K562 (cell line): Measurements from ENCODE around the gene TBPL2. TPM values are rescaled to one million over a fixed set of nuclear protein-coding genes. Genes with fewer than 3 reads are reported as not detected.

Experiments used
- CBFA2T2 ChIP-seq: fragments of 450-650 bp; conservative IDR thresholded peaks from 2 replicates; pipeline ENCODE4 v1.6.1; 2017; ENCODE audit warnings: mild to moderate bottlenecking
- CBX1 ChIP-seq: sonication (generic); IDR thresholded peaks from 2 replicates; pipeline ENCODE4 v1.6.1; 2016; ENCODE audit warnings: antibody characterized with exemption, low read depth, mild to moderate bottlenecking
- E2F6 ChIP-seq, 2 experiments: IDR thresholded peaks; 2 replicates each; pipeline ENCODE4 v1.6.1; 2011; ENCODE audit warnings: borderline replicate concordance in 1 of 2, control low read depth in 1 of 2, low read depth in 1 of 2, low read length in 1 of 2, mild to moderate bottlenecking in 1 of 2, mixed read lengths in 1 of 2, moderate library complexity in 1 of 2; ENCODE audit not compliant: insufficient read depth in 1 of 2, insufficient read length in 1 of 2, poor library complexity in 1 of 2, severe bottlenecking in 1 of 2; ENCODE audit errors: extremely low read depth in 1 of 2
- FOXO4 ChIP-seq: fragments of 450-650 bp; formaldehyde crosslinking; IDR thresholded peaks from 2 replicates; pipeline ENCODE4 v1.4.0; 2020; ENCODE audit warnings: mild to moderate bottlenecking, moderate library complexity
- HMG20B ChIP-seq: fragments of 250-450 bp; sonication (Bioruptor Pico); IDR thresholded peaks from 2 replicates; pipeline ENCODE4 v1.5.0; 2021; ENCODE audit warnings: mild to moderate bottlenecking
- IFI16 ChIP-seq: fragments of 250-450 bp; sonication (Bioruptor Pico); IDR thresholded peaks from 2 replicates; pipeline ENCODE4 v2.1.2; 2022; ENCODE audit warnings: mild to moderate bottlenecking, inconsistent platforms
- KLF13 ChIP-seq: fragments of 450-650 bp; IDR thresholded peaks from 2 replicates; pipeline ENCODE4 v1.6.1; 2016; ENCODE audit warnings: missing genetic modification characterization, low read depth, mild to moderate bottlenecking, missing compliant biosample characterization, moderate library complexity, borderline replicate concordance
- MXD1 ChIP-seq: fragments of 250-450 bp; sonication (Bioruptor Pico); IDR thresholded peaks from 2 replicates; pipeline ENCODE4 v1.8.0; 2021; ENCODE audit warnings: borderline replicate concordance, mild to moderate bottlenecking, moderate library complexity; ENCODE audit not compliant: poor library complexity, severe bottlenecking
- MYC ChIP-seq, 2 experiments: fragments of 250-450 bp in 1 of 2; sonication (Bioruptor Pico) in 1 of 2; IDR thresholded peaks; 2 replicates each; pipeline versions ENCODE4 v1.5.1 to v1.6.1; 2012 to 2021; ENCODE audit warnings: low read depth in 2 of 2, borderline replicate concordance in 1 of 2, improper control_type of control experiment in 1 of 2, low read length in 1 of 2, mild to moderate bottlenecking in 1 of 2, moderate library complexity in 1 of 2
- NFIC ChIP-seq: fragments of 450-650 bp; IDR thresholded peaks from 2 replicates; pipeline ENCODE4 v1.6.1; 2017; ENCODE audit warnings: mild to moderate bottlenecking, inconsistent platforms
- NR1H2 ChIP-seq: sonication (generic); formaldehyde crosslinking; IDR thresholded peaks from 2 replicates; pipeline ENCODE4 v1.4.0; 2020; ENCODE audit warnings: mild to moderate bottlenecking, missing genetic modification reagents
- PHF20 ChIP-seq: fragments of 450-650 bp; IDR thresholded peaks from 2 replicates; pipeline ENCODE4 v1.6.1; 2018; ENCODE audit not compliant: partially characterized antibody
- PRMT5 ChIP-seq: sonication (generic); formaldehyde crosslinking; IDR thresholded peaks from 2 replicates; pipeline ENCODE4 v1.5.0; 2020; ENCODE audit warnings: missing genetic modification reagents
- RB1 ChIP-seq: fragments of 450-650 bp; IDR thresholded peaks from 2 replicates; pipeline ENCODE4 v1.6.1; 2017; ENCODE audit warnings: low read depth, mild to moderate bottlenecking
- SAP30 ChIP-seq: fragments of 200-600 bp; sonication (generic); IDR thresholded peaks from 2 replicates; pipeline ENCODE4 v1.6.1; 2012; ENCODE audit warnings: borderline replicate concordance, low read depth, mild to moderate bottlenecking, moderate library complexity, low read length, control low read depth, inconsistent platforms; ENCODE audit not compliant: insufficient read depth, poor library complexity, severe bottlenecking
- SMARCE1 ChIP-seq: fragments of 450-650 bp; IDR thresholded peaks from 2 replicates; pipeline ENCODE4 v1.7.1; 2016; ENCODE audit warnings: mild to moderate bottlenecking
- TEAD1 ChIP-seq, 2 experiments: fragments of 450-650 bp in 1 of 2; sonication (generic) in 1 of 2; formaldehyde crosslinking; IDR thresholded peaks; 2 replicates each; pipeline versions ENCODE4 v1.4.0 to v1.8.0; 2020 to 2022; ENCODE audit warnings: mild to moderate bottlenecking in 2 of 2, missing genetic modification reagents in 1 of 2
- VEZF1 ChIP-seq: fragments of 200-800 bp; sonication (Bioruptor generic); IDR thresholded peaks from 2 replicates; pipeline ENCODE4 v1.6.1; 2017; ENCODE audit warnings: missing genetic modification characterization, missing compliant biosample characterization
- ZBTB7A ChIP-seq: IDR thresholded peaks from 2 replicates; pipeline ENCODE4 v1.6.1; 2011; ENCODE audit warnings: low read depth, mild to moderate bottlenecking, low read length, moderate library complexity, borderline replicate concordance; ENCODE audit not compliant: control insufficient read depth
- polyA plus RNA-seq, 8 experiments: library from polyadenylated mRNA; depleted of rRNA in 4 of 8; stranded (reverse) in 5 of 8; unstranded in 3 of 8; fragments of >200 nt; fragmentation: Nextera tagmentation in 2 of 8; fragmentation: Illumina TruSeq in 1 of 8; extraction: Ambion mirVana in 2 of 8; extraction: Trizol in 1 of 8; gene quantifications; 2 replicates each; pipeline versions ENCODE4 v1.2.1 to v1.2.3, GENCODE V29; 2011 to 2014; ENCODE audit warnings: inconsistent platforms in 1 of 8, missing spikeins in 1 of 8
- total RNA-seq, 7 experiments: library from RNA; depleted of rRNA in 6 of 7; stranded (reverse); fragments of >200 nt in 6 of 7; fragmentation: Illumina TruSeq in 2 of 7; extraction: Trizol in 2 of 7; gene quantifications; 2 replicates each; pipeline versions ENCODE4 v1.2.1 to v1.2.3, GENCODE V29; 2011 to 2021; ENCODE audit warnings: low replicate concordance in 1 of 7
- TF ChIP-seq, protein P1 (sequence below): sonication (generic); formaldehyde crosslinking; IDR thresholded peaks from 2 replicates; pipeline ENCODE4 v1.5.0; 2020; ENCODE audit warnings: missing genetic modification reagents

Gene TBPL2
- total and polyA plus RNA-seq, 9 of the 15 experiments (the other 6 are each of a cell fraction or from before 2014, with no cell fraction given): not detected

GRCh38 chr14:55411426-55412389 lies 28.7 kb downstream of the TBPL2 start, which contains the start of gene ATG14 (continued):
- TF ChIP-seq, protein P1, sequence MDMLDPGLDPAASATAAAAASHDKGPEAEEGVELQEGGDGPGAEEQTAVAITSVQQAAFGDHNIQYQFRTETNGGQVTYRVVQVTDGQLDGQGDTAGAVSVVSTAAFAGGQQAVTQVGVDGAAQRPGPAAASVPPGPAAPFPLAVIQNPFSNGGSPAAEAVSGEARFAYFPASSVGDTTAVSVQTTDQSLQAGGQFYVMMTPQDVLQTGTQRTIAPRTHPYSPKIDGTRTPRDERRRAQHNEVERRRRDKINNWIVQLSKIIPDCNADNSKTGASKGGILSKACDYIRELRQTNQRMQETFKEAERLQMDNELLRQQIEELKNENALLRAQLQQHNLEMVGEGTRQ: peak; percentile 95
- peak; percentile 98 for TF ChIP-seq ZBTB7A
- TF ChIP-seq CBX1: peak; percentile 23; the same call in 1 of the 2 replicates
- TF ChIP-seq SMARCE1: no peak
- TF ChIP-seq SAP30: peak; percentile 95
- TF ChIP-seq CBFA2T2: peak; percentile 60
- TF ChIP-seq FOXO4: no peak
- peak; percentile 84 for TF ChIP-seq MYC (IDR thresholded peaks at IDR 0.05; ENCODE audit: low read depth, low read length)
- TF ChIP-seq MYC (CRISPR knock-in tag; IDR thresholded peaks at IDR 0.05; ENCODE audit: borderline replicate concordance, low read depth): no peak
- 0 out of 4 replicates have a peak, but pooled peaks of 1 of the 2 experiments have one; percentile 30 for TF ChIP-seq TEAD1 (CRISPR knock-in tag; IDR thresholded peaks at IDR 0.05)
- no peak for TF ChIP-seq PRMT5 (CRISPR knock-in tag)
- peak; percentile 98 for TF ChIP-seq VEZF1 (CRISPR knock-in tag)
- peak; percentile 44 to 82 for TF ChIP-seq E2F6 (IDR thresholded peaks at IDR 0.05; ENCODE audit: borderline replicate concordance in 1 of 2, extremely low read depth in 1 of 2, insufficient read depth in 1 of 2, insufficient read length in 1 of 2, low read depth in 1 of 2, low read length in 1 of 2, poor library complexity in 1 of 2, severe bottlenecking in 1 of 2)
- TF ChIP-seq MXD1 (CRISPR knock-in tag): peak; percentile 66
- no peak for TF ChIP-seq KLF13 (tag)
- no peak for TF ChIP-seq NR1H2
- TF ChIP-seq RB1: no peak
- TF ChIP-seq HMG20B (CRISPR knock-in tag): no peak
- TF ChIP-seq NFIC: peak; percentile 30; the same call in 1 of the 2 replicates
- TF ChIP-seq PHF20: peak; percentile 99
- no peak for TF ChIP-seq IFI16 (CRISPR knock-in tag)
